KBM-7 (cell line): ENCODE measurements around the gene LCE1E.
A peak's percentile ranks its signal among the peaks of the same experiment; 100 is the strongest.

Source experiments
- DNase-seq: peaks from one replicate; pipeline ENCODE4 v3.0.0-alpha.2; 2015
- in situ Hi-C: fragments of 300-500 bp; cut with MboI; formaldehyde crosslinking; loops from 2 replicates; pipeline ENCODE4 v1.14.3; 2020; ENCODE audit warnings: low sequenced_read_pairs, low pct_unique_long_range_greater_than_20kb, mixed read lengths

LCE1E gene

DNA sequence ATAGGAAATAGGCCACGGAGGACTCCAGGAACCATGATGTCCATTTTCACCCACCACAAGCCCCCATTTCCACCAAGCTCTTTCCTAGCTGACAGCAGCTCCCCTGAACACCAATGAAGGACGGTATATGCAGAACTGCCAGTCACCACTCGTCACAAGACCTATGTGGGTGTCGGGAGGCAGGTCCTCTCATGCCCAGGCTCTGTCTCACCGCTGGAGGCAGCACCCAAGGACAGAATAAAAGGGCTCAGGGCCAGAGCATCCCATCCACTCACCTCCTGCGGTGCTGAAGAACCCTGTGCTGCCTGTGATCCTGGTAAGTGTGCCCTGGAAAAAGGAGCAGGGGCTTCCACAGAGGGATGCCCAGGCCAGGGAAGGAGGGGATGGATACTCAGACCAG, 11.2 kb upstream of the LCE1E start, which contains the start of gene LCE1F:
Gene LCE1F (plus strand): TSS at position 266 of the 400 bp plus-strand sequence. CDS start 1,232 bp downstream, outside the sequence.
- DNase-seq = no peak
- in situ Hi-C loops = no loop called here

DNA sequence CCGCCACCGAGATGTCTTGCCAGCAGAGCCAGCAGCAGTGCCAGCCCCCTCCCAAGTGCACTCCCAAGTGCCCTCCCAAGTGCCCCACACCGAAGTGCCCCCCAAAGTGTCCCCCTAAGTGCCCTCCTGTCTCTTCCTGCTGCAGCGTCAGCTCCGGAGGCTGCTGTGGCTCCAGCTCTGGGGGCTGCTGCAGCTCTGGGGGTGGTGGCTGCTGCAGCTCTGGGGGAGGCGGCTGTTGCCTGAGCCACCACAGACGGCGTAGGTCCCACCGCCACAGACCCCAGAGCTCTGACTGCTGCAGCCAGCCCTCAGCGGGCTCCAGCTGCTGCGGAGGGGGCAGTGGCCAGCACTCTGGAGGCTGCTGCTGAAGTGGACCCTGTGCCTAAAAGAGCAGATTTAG, 9.7 kb upstream of the LCE1E start:
- in situ Hi-C loops = no loop called here

DNA sequence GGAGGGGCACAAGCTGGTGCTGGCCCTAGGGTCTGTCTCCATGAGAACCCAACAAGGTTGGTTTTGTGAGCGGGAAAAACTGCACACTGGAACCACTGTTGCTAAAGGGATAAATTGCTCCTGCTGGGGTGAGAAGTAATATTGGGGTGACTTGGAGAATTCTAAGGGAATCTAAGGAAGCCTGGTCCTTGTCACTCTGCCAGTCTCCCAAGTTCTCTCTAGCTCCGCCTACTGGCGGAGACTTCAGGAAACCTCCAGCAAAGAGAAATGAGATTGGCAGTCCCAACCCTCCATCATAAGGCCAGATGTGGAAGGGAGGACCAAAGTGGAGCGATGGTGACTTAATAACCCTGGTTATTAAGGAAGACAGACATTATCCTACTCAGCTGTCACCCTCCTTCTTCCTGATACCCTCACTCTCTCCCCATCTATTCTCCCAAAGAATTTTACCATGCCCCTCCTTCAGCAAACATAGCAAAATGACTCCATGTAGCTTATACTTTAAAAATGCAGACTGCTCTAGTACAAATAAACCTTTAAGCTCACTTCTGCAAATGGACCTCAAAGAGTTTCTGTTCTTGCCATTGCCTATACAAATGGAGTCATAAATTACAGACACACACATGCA, 8.4 kb upstream of the LCE1E start:
- in situ Hi-C loops = no loop called here

More for the DNA sequence above, 9.7 kb upstream of the LCE1E start:
- no peak for DNase-seq

DNA sequence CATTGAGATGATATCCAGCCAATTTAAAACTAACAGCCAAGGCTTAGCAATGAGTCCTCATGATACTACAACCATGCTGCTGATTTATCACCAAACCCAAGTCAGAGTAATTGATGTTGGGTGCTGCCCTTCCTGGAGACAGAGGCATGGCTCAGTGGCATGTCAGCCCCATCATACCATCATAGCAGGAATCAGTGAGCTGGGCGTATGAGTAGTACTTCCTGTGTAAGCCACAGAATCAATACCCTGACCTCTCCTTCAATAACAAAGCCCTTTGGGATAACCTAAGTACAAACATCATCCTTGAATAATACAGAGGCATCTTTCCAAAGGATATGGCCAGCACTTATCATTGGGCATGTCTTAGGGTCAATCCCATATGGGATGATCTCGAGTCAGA, 3.0 kb upstream of the LCE1E start:
- in situ Hi-C loops = no loop called here
- no peak for DNase-seq

More for the DNA sequence above, 8.4 kb upstream of the LCE1E start:
- DNase-seq = peak; percentile 32

DNA sequence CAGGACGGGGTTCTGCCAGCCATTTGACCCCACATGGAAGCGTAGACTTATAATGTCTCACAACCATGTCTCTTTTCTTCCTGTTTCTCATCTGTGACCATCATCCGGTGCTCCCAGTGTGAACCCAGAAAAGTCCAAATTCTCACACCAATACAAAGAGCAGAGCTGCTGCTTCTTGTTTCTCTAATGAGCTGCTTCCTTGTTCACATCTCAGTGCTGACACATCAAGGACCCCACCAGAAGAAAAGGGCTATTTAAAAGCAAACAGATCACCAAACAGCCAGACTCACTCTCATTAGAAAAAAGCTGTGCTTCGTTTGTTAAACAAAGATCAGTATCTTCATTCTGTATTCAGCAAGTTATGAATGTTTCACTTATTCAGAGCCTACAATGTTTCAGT, 9.6 kb downstream of the LCE1E start:
- no peak for DNase-seq
- in situ Hi-C loops = no loop called here

DNA sequence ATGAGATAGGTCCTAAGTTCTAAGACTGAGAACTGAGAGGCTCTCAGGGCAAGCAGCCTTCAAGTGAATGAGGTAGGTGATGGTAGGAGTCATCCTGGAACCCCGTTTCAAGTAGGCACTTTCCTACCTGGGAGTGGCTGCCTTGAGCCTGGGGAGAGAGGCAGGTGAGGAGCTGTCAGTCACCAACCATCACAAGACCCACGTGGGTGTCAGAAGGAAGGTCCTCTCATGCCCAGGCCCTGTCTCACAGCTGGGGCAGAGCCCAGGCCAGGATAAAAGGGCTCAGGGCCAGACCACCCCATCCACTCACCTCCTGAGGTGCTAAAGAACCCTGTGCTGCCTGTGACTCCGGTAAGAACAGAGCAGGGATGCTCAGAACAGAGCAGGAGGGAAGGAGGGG, 10.4 kb downstream of the LCE1E start, which contains the start of gene LCE1D:
Gene LCE1D (plus strand): TSS at position 301 of the 400 bp plus-strand sequence. CDS start 1,074 bp downstream, outside the sequence.
- in situ Hi-C loops = no loop called here
- no peak for DNase-seq

DNA sequence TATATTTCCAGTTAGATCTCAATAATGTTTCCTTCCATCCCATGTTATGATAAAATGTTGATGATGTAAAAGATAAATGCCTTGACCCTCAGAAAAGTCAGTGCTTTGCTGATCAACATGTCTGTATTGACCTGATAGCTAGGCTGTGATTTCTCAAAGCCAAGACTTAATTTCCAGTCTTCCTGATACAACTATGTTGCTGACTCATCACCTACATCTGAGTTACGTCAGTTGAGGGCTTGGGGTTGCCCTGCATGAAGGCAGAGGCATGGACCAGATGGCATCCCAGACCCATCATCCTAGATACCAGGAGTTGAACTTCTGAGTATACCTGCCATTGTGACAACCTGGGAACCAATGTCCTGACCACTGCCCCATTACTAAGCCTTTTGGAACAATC, 15.3 kb downstream of the LCE1E start:
- DNase-seq = no peak

DNA sequence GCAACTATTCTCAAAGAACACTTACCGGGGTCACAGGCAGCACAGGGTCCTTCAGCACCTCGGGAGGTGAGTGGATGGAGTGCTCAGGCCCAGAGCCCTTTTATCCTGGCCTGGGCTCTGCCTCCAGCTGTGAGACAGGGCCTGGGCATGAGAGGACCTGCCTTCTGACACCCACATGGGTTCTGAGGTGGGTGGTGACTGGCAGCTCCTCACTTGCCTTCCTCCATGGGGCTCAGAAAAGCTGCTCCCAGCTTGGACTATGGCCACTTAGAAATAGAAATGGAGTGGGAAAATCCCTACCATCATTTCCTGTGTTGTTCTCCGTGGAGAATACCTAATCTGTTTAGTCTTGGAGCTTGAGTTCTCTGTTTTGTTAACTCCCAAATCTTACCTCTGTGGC, 20.5 kb downstream of the LCE1E start, which contains the start of gene LCE1C:
Gene LCE1C (minus strand): TSS at position 76 of the 400 bp plus-strand sequence. CDS start 1,173 bp downstream, outside the sequence.
- DNase-seq = no peak
- in situ Hi-C loops = no loop called here

More for the DNA sequence above, 15.3 kb downstream of the LCE1E start:
- in situ Hi-C loops = no loop called here

DNA sequence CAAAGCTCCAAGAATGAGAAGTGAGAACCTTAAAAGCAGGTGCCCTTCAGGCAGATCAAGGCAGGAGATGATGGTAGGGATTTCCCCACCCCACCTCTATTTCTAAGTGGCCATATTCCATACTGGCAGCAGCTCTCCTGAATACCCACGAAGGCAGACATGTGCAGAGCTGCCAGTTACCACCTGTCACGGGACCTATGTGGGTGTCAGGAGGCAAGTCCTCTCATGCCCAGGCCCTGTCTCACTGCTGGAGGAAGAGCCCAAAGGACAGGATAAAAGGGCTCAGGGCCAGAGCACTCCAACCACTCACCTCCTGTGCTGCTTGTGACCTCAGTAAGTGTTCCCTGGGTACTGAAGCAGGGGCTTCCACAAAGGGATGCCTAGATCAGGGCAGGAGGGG, 25.0 kb downstream of the LCE1E start:
- no peak for DNase-seq
- in situ Hi-C loops = no loop called here

DNA sequence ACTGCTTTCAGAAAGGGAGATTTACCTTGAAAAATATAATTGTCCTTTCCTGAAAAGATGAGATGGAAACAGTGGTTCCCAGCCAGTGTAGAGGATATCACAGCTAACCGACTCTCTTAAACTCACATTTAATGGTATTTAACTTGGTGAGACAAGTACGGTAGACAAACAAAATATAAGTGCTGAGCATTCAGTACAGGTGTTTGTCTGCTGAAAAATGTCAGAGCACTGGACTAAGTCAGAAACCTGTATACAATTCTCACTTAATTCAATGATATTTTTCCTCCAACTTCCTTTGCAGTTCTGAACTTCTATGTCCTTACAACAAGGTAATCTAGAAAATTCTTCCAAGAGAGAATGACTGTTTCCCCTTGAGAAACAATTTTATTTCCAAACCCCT, 25.6 kb downstream of the LCE1E start, which contains the start of gene LCE1B:
Gene LCE1B (plus strand): TSS at position 301 of the 400 bp plus-strand sequence. CDS start 476 bp downstream, outside the sequence.
- in situ Hi-C loops = no loop called here
- DNase-seq = no peak

DNA sequence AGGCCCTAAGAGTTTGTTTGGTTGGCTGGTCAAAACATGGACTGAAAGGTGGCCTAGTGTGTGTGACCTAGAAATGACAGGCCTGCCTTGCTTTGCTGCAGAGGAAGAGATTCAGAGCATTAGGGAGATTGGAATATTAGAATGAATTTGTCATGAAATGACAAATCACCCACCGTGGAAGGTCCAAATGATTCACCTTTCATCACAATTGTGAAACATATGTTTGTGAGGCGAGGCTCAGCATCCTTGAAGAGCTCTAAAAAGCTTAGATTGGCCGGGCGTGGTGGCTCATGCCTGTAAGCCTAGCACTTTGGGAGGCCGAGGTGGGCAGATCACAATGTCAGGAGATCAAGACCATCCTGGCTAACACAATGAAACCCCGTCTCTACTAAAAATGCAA, 31.3 kb downstream of the LCE1E start:
- DNase-seq = no peak
- in situ Hi-C loops = no loop called here

DNA sequence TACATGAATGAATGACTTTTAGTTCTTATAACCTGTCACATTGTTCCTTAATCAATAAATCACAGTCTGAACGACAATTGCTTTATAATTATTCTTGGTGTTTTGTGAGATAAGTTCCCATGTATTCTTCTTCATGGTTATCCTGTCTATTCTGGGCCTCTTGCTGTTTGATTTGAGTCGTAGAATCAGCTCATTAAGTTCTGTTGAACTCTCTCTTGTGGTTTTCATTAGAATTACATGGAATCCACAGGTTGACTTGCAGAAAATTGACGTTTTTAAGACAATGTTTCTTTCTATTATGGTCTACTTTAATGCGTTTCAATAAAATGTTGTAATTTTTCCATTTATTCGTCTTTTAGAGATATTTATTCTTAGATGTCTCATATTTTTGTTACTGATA, 37.2 kb downstream of the LCE1E start:
- no peak for DNase-seq
- in situ Hi-C loops = no loop called here

DNA sequence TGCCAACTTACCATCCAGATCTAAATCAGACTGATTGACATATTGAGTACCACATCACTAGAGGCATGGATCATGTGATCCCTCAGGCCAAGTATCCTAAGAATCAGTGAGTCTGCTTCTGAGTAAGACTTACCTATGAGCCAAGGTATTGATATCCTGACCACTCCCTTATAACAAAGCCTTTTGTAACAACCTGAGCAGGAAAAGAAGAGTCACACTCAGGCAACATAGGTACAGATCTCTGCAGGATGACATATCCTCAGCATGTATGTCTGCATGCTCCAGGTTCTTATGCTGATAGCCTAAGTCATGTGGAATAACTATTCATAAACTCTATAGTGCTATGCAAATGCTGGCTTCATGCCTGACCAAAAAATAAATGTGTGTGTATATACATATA, 38.9 kb downstream of the LCE1E start:
- in situ Hi-C loops = no loop called here
- DNase-seq = no peak

DNA sequence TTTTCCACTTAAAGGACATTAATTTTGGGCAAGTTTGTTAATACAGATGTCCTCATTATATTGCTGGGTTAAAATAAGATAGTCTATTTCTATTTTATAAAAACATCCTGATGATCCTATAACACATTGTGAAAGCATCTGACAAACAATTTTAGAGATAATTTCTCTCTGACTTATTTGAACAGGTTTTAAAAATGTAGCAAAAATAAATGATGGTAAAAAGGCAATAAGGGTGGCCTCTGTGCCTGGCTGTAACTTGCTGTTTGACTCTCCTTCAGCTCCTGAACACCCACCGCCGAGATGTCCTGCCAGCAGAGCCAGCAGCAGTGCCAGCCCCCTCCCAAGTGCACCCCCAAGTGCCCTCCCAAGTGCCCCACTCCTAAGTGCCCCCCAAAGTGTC, 41.1 kb downstream of the LCE1E start, which contains the start of gene LCE1A:
Gene LCE1A (plus strand): TSS at position 301 of the 400 bp plus-strand sequence. CDS start 0 bp downstream, at position 301.
- DNase-seq = no peak
- in situ Hi-C loops = no loop called here

DNA sequence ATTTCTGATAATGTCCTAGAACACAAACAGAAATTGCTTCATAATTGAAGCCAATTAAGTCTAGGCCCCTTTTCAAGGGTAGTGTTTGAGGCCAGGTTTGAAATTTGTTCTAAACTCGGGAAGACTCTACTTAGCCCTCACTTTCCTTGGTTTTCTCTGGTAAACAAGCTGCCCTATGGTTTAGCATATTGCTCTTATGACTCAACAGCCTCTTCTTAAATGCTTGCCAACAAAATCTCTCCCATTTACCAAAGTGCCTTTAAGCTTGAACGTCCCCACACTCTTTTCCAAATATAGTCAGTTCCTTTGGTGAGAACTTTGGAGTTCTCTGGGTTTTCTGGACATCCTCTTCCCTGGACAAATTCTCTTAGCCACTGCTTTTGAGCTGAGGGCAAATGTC, 50.8 kb downstream of the LCE1E start:
- DNase-seq = no peak
- in situ Hi-C loops = no loop called here
